Measurements from ENCODE around the gene TARBP2.

Gene TARBP2, protein sequence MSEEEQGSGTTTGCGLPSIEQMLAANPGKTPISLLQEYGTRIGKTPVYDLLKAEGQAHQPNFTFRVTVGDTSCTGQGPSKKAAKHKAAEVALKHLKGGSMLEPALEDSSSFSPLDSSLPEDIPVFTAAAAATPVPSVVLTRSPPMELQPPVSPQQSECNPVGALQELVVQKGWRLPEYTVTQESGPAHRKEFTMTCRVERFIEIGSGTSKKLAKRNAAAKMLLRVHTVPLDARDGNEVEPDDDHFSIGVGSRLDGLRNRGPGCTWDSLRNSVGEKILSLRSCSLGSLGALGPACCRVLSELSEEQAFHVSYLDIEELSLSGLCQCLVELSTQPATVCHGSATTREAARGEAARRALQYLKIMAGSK

GRCh38 chr12:53500776-53501614 lies at the start of gene TARBP2:
Gene TARBP2, plus strand, starts transcription at chr12:53501283. Its CDS starts 126 bp downstream, at chr12:53501409.
- peak; percentile 99 for DNase-seq (ENCODE audit: low read depth)

DNA sequence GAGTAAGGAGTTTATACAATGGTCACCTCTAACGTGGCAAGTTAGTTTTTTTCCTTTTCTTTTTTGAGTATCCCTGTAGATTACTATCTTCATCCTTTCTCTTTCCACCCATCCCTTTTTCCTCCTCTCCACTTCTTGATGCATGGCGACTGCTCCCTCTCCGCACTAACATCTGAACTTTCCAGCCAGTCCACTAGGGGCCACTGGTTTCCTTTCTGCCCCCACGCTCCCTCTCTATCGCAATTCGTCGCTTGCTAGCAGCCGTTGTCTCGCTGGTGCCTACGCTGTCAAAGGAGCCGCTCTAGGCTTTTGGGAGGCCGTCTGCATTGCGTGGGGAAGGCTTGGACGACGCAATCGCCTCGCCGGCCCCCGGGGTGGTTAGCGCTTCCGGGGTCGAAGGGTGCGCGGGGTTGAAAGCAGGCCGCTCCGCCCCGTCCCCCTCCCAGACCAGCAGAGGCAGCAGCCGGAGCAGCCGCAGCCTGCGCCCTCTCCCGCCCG lies 49.4 kb upstream of the TARBP2 start, which contains the start of gene PCBP2:
Gene PCBP2, plus strand, starts transcription at position 442 of the 498 bp plus-strand sequence. CDS start 2,699 bp downstream, outside the sequence.
- TF ChIP-seq, protein P1, sequence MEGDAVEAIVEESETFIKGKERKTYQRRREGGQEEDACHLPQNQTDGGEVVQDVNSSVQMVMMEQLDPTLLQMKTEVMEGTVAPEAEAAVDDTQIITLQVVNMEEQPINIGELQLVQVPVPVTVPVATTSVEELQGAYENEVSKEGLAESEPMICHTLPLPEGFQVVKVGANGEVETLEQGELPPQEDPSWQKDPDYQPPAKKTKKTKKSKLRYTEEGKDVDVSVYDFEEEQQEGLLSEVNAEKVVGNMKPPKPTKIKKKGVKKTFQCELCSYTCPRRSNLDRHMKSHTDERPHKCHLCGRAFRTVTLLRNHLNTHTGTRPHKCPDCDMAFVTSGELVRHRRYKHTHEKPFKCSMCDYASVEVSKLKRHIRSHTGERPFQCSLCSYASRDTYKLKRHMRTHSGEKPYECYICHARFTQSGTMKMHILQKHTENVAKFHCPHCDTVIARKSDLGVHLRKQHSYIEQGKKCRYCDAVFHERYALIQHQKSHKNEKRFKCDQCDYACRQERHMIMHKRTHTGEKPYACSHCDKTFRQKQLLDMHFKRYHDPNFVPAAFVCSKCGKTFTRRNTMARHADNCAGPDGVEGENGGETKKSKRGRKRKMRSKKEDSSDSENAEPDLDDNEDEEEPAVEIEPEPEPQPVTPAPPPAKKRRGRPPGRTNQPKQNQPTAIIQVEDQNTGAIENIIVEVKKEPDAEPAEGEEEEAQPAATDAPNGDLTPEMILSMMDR (IDR thresholded peaks at IDR 0.05; ENCODE audit: insufficient read depth, low read depth, low read length, missing control alignments): peak; percentile 93

More at GRCh38 chr12:53500776-53501614, at the start of gene TARBP2:
- peak within 1 kb of the TSS; percentile 94 for H3K4me3 ChIP-seq (ENCODE audit: low read depth, low read length)
- TF ChIP-seq, protein P1 (IDR thresholded peaks at IDR 0.05; ENCODE audit: insufficient read depth, low read depth, low read length, missing control alignments): no peak

DNA sequence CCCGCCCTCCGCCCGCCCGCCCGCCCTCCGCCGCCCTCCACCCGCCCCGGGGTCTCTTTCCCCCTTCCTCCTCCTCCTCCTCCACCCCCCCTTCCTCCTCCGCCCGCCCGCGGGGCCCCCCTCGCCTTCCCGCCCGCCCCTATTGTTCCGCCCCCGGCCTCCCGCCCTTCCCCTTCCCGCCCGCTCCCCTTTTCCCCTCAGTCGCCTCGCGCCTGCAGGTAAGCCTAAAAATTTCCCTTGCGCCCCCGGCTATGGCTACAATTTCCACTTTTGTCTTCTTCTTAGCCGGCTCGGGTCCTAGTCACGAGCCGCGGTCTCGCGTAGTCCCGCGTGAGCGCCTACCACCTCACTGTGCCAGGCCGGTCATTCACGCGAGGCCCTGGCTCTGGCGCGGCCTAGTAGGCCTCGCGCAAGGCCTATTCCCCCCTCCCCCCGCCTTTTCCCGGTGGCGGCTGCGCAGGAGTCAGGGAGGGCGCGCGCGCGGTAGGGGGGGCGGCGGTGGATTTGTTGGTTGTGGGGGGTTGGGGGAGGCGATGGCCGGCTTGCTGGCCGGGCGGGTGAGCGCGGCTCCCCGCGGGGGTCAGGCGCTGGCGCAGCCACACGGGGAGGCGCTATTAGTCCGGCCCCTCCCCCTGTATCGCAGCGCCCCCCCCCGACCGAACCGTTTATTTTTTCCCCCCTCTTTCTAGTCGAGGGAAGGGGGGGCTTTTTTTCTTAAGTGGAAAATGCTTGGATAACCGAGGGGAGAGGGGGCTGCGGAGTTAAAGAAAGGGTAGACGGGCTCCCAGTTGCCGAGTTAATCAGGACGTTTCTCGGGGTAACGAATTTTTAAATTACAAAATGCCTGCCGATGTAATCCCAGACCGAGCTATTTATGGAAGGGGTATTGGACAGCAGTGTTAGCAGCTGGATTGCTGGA lies 48.7 kb upstream of the TARBP2 start:
- H3K4me3 ChIP-seq (ENCODE audit: low read depth, low read length): peak overlapping the region; percentile 99
- peak; percentile 91 for DNase-seq (ENCODE audit: low read depth)
- TF ChIP-seq, protein P1 (IDR thresholded peaks at IDR 0.05; ENCODE audit: insufficient read depth, low read depth, low read length, missing control alignments): peak; percentile 46

More for the DNA sequence above, 49.4 kb upstream of the TARBP2 start, which contains the start of gene PCBP2:
- peak; percentile 100 for DNase-seq (ENCODE audit: low read depth)
- H3K4me3 ChIP-seq (ENCODE audit: low read depth, low read length): peak within 1 kb of the TSS; percentile 99

GRCh38 chr12:53453953-53454640 lies 47.0 kb upstream of the TARBP2 start:
- TF ChIP-seq, protein P1 (IDR thresholded peaks at IDR 0.05; ENCODE audit: insufficient read depth, low read depth, low read length, missing control alignments): no peak
- no peak for DNase-seq (ENCODE audit: low read depth)
- peak overlapping the region; percentile 99 for H3K4me3 ChIP-seq (ENCODE audit: low read depth, low read length)

- TF ChIP-seq, protein P1 (IDR thresholded peaks at IDR 0.05; ENCODE audit: insufficient read depth, low read depth, low read length, missing control alignments): no peak
- no peak overlapping the region for H3K4me3 ChIP-seq (ENCODE audit: low read depth, low read length)
- DNase-seq (ENCODE audit: low read depth): no peak
These were observed 46.4 kb upstream of the TARBP2 start for GRCh38 chr12:53454707-53455106.

Data from GM12865 (cell line).